LNCaP clone FGC (cell line): ENCODE data around the gene SEC24B.

Experiments used
- DNase-seq: peaks from one replicate; pipeline ENCODE4 v3.0.0-alpha.2; 2011; ENCODE audit warnings: low read depth
- H3K4me3 ChIP-seq: 2 replicates; pipeline ENCODE4 v1.5.1; 2011; ENCODE audit warnings: mild to moderate bottlenecking, low read depth, low read length, control low read depth
- TF ChIP-seq, protein P1 (sequence below): IDR thresholded peaks from 2 replicates; pipeline ENCODE4 v1.5.1; 2012; ENCODE audit warnings: mild to moderate bottlenecking; ENCODE audit not compliant: control insufficient read depth, insufficient read depth; ENCODE audit errors: extremely low read depth

SEC24B gene

DNA sequence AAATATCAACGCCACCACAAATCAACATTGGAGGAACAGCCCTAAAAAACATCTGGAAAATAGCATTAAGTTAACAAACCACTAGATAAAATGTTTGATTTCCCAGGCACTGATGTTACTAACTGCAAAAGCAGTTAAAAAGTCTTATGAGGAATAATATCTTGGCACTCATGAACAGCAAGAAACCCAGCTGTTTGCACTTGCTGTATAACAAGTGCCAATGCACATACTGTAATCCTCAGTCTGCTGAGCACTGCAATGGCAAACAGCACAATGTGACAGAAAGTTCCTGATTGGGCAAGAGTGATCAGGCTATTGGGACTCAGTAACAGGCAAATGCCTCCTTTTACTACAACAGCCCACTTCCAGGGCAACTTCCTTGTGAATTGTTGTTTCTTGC is 20.8 kb upstream of the SEC24B start:
- TF ChIP-seq, protein P1, sequence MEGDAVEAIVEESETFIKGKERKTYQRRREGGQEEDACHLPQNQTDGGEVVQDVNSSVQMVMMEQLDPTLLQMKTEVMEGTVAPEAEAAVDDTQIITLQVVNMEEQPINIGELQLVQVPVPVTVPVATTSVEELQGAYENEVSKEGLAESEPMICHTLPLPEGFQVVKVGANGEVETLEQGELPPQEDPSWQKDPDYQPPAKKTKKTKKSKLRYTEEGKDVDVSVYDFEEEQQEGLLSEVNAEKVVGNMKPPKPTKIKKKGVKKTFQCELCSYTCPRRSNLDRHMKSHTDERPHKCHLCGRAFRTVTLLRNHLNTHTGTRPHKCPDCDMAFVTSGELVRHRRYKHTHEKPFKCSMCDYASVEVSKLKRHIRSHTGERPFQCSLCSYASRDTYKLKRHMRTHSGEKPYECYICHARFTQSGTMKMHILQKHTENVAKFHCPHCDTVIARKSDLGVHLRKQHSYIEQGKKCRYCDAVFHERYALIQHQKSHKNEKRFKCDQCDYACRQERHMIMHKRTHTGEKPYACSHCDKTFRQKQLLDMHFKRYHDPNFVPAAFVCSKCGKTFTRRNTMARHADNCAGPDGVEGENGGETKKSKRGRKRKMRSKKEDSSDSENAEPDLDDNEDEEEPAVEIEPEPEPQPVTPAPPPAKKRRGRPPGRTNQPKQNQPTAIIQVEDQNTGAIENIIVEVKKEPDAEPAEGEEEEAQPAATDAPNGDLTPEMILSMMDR = no peak
- H3K4me3 ChIP-seq = no peak overlapping the region
- DNase-seq = peak; percentile 91

DNA sequence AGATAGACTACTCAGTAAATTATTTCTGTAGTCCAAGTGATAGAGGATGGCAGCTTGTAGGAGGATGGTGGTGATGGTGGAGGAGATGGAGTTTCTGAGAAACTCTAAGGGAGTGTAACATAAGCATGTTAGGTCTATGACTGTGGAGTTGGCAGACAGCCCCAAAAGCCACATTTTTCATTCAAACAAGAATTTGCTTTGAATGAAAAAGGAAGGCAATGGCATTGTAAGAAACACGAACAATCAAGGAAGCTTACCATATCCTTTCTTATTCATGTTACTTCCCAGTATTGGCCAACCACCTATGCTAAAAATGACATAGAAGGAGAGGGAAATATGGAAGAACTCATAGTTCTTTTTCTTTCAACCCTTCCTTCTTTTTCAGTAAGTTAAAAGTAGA is 18.7 kb upstream of the SEC24B start:
- TF ChIP-seq, protein P1 = no peak
- no peak overlapping the region for H3K4me3 ChIP-seq
- no peak for DNase-seq

DNA sequence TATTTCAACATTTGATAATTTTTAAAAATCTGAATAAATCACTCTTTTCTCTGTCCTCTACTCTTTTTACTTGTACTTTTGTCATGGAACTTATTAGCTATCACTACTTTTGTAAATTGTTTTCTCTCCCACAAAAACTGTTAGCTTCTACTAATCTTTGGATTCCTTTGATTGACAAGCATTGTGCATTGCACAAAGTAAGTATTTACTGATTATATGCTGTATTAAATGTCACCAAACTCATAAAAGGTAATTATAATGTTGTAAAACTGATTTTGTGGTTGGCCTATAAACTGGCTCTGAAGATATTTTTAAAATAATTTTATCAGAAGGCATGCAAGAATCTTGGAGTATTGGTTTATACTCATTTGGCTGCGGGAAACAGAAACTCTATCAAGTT is 15.0 kb upstream of the SEC24B start:
- DNase-seq = no peak
- TF ChIP-seq, protein P1 = no peak
- H3K4me3 ChIP-seq = no peak overlapping the region

DNA sequence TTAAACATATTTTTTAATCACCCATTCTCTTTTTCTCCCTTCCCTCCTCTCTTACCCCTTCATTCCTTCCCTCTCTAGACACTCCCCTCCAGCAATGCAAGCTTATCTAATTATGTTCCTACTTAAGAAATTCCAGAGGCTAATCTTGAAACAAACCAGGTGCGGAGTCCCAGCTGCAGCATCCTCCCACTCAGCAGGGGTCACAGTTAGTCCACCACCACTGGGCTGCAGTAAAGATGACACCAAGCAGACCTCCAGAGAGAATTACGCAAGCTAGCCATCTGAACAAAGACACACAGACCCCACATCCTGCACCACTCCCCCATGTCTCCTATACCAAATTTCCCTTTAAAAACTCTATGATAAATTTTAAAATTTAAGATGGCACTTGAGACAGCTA is 13.9 kb upstream of the SEC24B start:
- DNase-seq = no peak
- TF ChIP-seq, protein P1 = no peak
- no peak overlapping the region for H3K4me3 ChIP-seq

DNA sequence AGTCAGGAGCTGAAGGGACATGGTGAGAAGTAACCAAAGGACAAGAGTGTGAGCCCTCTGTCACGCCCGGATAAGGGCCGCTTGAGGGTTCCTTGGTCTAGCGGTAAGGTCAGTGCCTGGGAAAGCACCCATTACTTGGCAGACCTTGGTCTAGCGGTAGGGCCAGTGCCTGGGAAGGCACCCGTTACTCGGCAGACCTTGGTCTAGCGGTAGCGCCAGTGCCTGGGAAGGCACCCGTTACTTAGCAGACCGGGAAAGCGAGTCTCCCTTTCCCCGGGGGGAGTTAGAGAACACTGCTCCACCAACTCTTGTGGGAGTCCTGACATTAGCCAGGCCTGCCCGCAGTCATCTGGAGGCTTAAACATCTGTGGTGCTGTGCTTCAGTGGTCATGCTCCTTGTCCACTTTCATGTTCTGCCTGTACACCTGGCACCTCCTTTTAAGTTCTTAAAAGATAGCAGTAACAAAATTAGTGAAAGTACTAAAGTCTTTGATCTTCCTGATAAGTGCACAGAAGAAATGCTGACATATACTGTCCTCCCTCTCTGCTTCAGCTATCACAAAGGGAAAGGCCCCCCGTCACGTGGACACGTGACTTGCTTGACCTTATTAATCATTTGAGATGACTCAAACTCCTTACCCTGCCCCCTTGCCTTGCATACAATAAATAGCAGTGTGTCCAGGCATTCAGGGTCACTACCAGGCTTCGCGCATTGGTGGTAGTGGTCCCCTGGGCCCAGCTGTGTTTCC is 9.3 kb upstream of the SEC24B start:
- DNase-seq = no peak
- H3K4me3 ChIP-seq = no peak overlapping the region
- TF ChIP-seq, protein P1 = no peak

DNA sequence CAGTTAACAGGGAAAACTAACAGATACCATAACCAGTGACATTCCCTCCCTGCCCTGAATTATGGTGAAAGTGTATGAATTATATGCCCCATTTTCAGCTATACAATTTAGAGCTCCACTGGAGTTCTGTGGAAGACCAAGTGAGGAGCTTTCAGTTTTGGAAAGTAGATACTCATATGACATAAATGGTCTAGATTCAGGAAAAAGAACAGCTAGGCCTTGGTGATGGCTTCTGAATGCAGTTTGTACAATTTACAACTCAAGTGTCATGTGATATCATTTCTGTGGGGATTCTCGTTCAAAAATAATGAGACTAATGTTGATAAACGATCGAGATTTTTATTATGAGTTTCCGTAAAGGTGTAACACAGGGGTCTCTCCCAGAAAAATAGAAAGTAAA is 8.2 kb upstream of the SEC24B start:
- TF ChIP-seq, protein P1 = no peak
- DNase-seq = no peak
- no peak overlapping the region for H3K4me3 ChIP-seq

DNA sequence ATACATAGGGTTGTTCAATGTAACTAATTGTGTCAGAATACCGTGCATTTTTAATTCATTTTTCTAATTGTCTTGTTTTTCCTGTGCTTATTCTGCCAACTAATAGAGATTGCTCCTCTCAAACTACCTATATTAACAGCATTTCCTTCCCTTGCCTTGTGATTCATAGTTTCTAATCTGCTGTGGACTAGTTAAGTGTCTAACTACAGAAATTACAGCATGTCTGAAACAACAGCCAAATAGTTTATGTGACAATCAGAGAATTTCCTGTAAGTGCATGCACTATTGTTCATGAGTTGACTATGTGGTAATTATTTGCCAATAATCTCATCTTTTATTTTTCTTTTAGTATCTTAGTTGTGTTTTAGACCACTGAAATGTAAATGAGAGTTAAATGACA is 4.1 kb upstream of the SEC24B start:
- TF ChIP-seq, protein P1 = no peak
- no peak for DNase-seq
- H3K4me3 ChIP-seq = no peak overlapping the region
